Erythroblast (primary cell): ENCODE data around the gene PARN.
"Not testable (repeated sequence)": the region's sequence is repeated elsewhere in the genome, so short reads cannot be mapped to it uniquely, and the experiment has no call there.

Source experiments
- GATA1 ChIP-seq: IDR thresholded peaks from 2 replicates; pipeline ENCODE4 v1.6.1; 2011; ENCODE audit warnings: low read depth, mild to moderate bottlenecking, control low read depth, low read length, moderate library complexity
- POLR2A ChIP-seq: IDR thresholded peaks from 2 replicates; pipeline ENCODE4 v1.6.1; 2011; ENCODE audit warnings: mild to moderate bottlenecking, low read length

DNA sequence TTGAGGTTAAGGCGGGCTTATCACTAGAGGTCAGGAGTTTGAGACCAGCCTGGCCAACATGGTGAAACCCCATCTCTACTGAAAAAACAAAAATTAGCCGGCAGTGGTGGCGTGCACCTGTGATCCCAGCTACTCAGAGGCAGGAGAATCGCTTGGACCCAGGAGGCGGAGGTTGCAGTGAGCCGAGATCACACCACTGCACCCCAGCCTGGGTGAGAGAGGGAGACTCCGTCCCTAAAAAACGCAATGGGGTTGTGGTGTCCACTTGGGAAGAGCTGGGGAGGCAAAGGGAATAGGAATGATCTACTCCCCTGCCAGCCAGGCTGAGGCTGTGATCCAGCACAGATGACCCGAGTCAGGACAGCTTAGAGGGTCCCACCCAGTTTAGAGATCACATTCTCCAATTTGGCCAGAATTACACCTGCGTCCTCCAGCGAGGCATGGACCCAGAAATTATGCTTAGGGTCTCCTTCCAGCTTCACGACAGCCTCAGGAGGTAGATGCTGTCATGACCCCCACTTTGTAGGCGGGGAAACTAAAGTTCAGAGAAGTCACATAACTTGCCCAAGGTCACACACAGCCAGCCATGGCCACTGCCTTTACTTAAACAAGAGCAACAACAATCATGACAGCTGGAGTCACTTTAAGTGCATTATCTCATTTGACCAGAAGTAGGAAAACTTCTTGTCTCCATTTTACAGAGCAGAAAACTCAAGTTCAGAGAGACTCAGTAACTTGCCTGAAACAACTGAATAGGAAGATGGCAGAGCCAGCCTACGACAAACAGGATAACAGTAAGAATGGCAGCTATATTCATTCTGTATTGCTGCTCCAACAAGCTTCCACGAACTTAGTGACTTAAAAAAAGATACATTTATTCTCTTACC, 227.7 kb downstream of the PARN start:
- not testable (repeated sequence) for TF ChIP-seq POLR2A, GATA1
